Mesenchymal stem cell (in vitro differentiated cells and primary cell): ENCODE measurements around the gene EYA4.

ENCODE experiments used
- DNase-seq: peaks from one replicate; pipeline ENCODE4 v3.0.0-alpha.2; 2013
- H2AFZ ChIP-seq: one replicate; pipeline ENCODE4 v1.6.1; 2013; ENCODE audit warnings: low read depth, mild to moderate bottlenecking, control low read depth, inconsistent platforms, low read length, moderate library complexity
- H2AK5ac ChIP-seq: 2 replicates; pipeline ENCODE4 v1.6.1; 2013; ENCODE audit warnings: low read length, moderate library complexity, mild to moderate bottlenecking, inconsistent platforms; ENCODE audit not compliant: severe bottlenecking
- H2BK120ac ChIP-seq: one replicate; pipeline ENCODE4 v1.6.1; 2013; ENCODE audit warnings: low read depth, mild to moderate bottlenecking, inconsistent platforms, low read length, moderate library complexity
- H2BK12ac ChIP-seq, 2 experiments: one replicate each; pipeline ENCODE4 v1.6.1; 2013; ENCODE audit warnings: inconsistent platforms in 2 of 2, low read length in 2 of 2, mild to moderate bottlenecking in 2 of 2, moderate library complexity in 2 of 2, control low read depth in 1 of 2
- H2BK15ac ChIP-seq: one replicate; pipeline ENCODE4 v1.6.1; 2013; ENCODE audit warnings: mild to moderate bottlenecking, low read depth, inconsistent platforms; ENCODE audit not compliant: poor library complexity, severe bottlenecking
- H2BK5ac ChIP-seq: 2 replicates; pipeline ENCODE4 v1.6.1; 2013; ENCODE audit warnings: low read depth, mild to moderate bottlenecking, low read length, control low read depth, inconsistent platforms; ENCODE audit not compliant: poor library complexity, severe bottlenecking
- H3K14ac ChIP-seq, 2 experiments: one replicate each; pipeline ENCODE4 v1.6.1; 2013; ENCODE audit warnings: inconsistent platforms in 2 of 2, low read length in 2 of 2, control low read depth in 1 of 2, mild to moderate bottlenecking in 1 of 2, moderate library complexity in 1 of 2
- H3K18ac ChIP-seq, 2 experiments: one replicate each; pipeline ENCODE4 v1.6.1; 2013; ENCODE audit warnings: inconsistent platforms in 2 of 2, low read length in 2 of 2, control low read depth in 1 of 2, low read depth in 1 of 2, mild to moderate bottlenecking in 1 of 2
- H3K23ac ChIP-seq, 2 experiments: one replicate each; pipeline ENCODE4 v1.6.1; 2013; ENCODE audit warnings: inconsistent platforms in 2 of 2, low read length in 2 of 2, mild to moderate bottlenecking in 2 of 2, moderate library complexity in 2 of 2, control low read depth in 1 of 2
- H3K27ac ChIP-seq: 2 replicates; pipeline ENCODE4 v1.5.1; 2013; ENCODE audit warnings: mild to moderate bottlenecking, moderate library complexity, low read length, control low read depth, inconsistent platforms; ENCODE audit not compliant: poor library complexity, severe bottlenecking
- H3K27me3 ChIP-seq, 2 experiments: 2 replicates each; pipeline versions ENCODE4 v1.6.1 to v1.7.0; 2013; ENCODE audit warnings: low read length in 2 of 2, mild to moderate bottlenecking in 2 of 2, moderate library complexity in 2 of 2, control low read depth in 1 of 2, inconsistent platforms in 1 of 2; ENCODE audit not compliant: control insufficient read depth in 1 of 2, insufficient read depth in 1 of 2
- H3K36me3 ChIP-seq, 2 experiments: 2 replicates each; pipeline versions ENCODE4 v1.6.1 to v1.7.0; 2013; ENCODE audit warnings: low read length in 2 of 2, control low read depth in 1 of 2, inconsistent platforms in 1 of 2, low read depth in 1 of 2, mild to moderate bottlenecking in 1 of 2; ENCODE audit not compliant: insufficient read depth in 2 of 2, control insufficient read depth in 1 of 2
- H3K4ac ChIP-seq, 2 experiments: one replicate each; pipeline ENCODE4 v1.6.1; 2013; ENCODE audit warnings: inconsistent platforms in 2 of 2, low read length in 2 of 2, mild to moderate bottlenecking in 2 of 2, moderate library complexity in 2 of 2, control low read depth in 1 of 2, low read depth in 1 of 2
- H3K4me1 ChIP-seq: 2 replicates; pipeline ENCODE4 v1.6.1; 2013; ENCODE audit warnings: low read depth, low read length, control low read depth; ENCODE audit not compliant: control insufficient read depth, insufficient read depth
- H3K4me2 ChIP-seq: 2 replicates; pipeline ENCODE4 v1.6.1; 2013; ENCODE audit warnings: low read length, mild to moderate bottlenecking, inconsistent platforms; ENCODE audit not compliant: poor library complexity, severe bottlenecking
- H3K4me3 ChIP-seq, 2 experiments: 2 replicates each; pipeline versions ENCODE4 v1.5.1 to v1.7.0; 2013; ENCODE audit warnings: low read length in 2 of 2, mild to moderate bottlenecking in 2 of 2, control low read depth in 1 of 2, low read depth in 1 of 2; ENCODE audit not compliant: insufficient read depth in 1 of 2
- H3K79me1 ChIP-seq: replicated peaks from 2 replicates; pipeline ENCODE4 v1.6.1; 2013; ENCODE audit warnings: mild to moderate bottlenecking, control low read depth, low read length, inconsistent platforms; ENCODE audit not compliant: poor library complexity, severe bottlenecking
- H3K9ac ChIP-seq: 2 replicates; pipeline ENCODE4 v1.7.0; 2013; ENCODE audit warnings: mild to moderate bottlenecking, low read length, moderate library complexity
- H3K9me3 ChIP-seq: 2 replicates; pipeline ENCODE4 v1.7.0; 2013; ENCODE audit warnings: mild to moderate bottlenecking, low read length; ENCODE audit not compliant: control insufficient read depth
- H4K8ac ChIP-seq: one replicate; pipeline ENCODE4 v1.6.1; 2013; ENCODE audit warnings: inconsistent platforms, mild to moderate bottlenecking, low read length, moderate library complexity
- H4K91ac ChIP-seq: one replicate; pipeline ENCODE4 v1.6.1; 2013; ENCODE audit warnings: mild to moderate bottlenecking, low read length, inconsistent platforms
- WGBS: methylation state at CpG from one replicate; pipeline ENCODE4 v1.1.7; 2013; ENCODE audit warnings: mixed read lengths; 5-methylcytosine and 5-hydroxymethylcytosine counted together

The EYA4 gene

DNA sequence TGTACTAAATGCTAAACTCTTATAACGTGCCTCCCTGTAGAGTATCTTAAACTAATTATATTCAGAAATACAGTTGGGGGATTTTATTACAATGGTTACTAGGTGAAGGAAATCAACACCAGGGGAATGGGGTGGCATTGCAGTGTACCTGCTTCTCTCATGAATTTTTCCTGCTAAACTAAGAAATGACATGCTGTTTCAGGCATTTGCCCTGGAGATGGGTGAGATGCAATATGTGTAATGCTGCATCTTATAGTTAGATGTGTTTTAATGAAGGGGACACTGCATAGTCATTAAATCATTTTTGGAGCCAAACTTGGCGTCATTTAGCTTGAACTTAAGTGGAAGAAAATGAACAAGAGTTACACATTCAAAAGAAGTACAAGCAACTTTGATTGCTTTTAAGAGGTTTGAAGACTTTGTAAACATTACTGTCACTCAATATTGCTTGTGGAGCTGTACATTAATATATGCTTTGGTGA lies 4.3 kb downstream of the EYA4 start:
- WGBS: 80% methylated on average over 1 of the region's 2 CpGs
- H3K36me3 ChIP-seq: no peaks in the 10 kb centered on the region
- peaks cover 24% of the 10 kb centered on the region for H3K4me1 ChIP-seq
- H3K4me2 ChIP-seq: no peak overlapping the region
- no peak overlapping the region for H2BK12ac ChIP-seq
- DNase-seq: no peak
- H4K8ac ChIP-seq: no peak overlapping the region
- H2AFZ ChIP-seq: no peak overlapping the region
- H2BK15ac ChIP-seq: no peak overlapping the region
- no peak overlapping the region for H3K18ac ChIP-seq
- no peak overlapping the region for H3K14ac ChIP-seq
- H3K27me3 ChIP-seq: peaks cover 44 to 52% of the 10 kb centered on the region in 2 experiments
- no peak overlapping the region for H3K4me3 ChIP-seq
- no peak overlapping the region for H4K91ac ChIP-seq
- H2BK120ac ChIP-seq: no peak overlapping the region
- no peak overlapping the region for H2AK5ac ChIP-seq
- H3K4ac ChIP-seq: no peak overlapping the region
- H3K79me1 ChIP-seq: no peaks in the 10 kb centered on the region
- no peak overlapping the region for H3K9ac ChIP-seq
- H3K23ac ChIP-seq: no peak overlapping the region
- H3K27ac ChIP-seq: no peak overlapping the region
- no peaks in the 10 kb centered on the region for H3K9me3 ChIP-seq
- H2BK5ac ChIP-seq: no peak overlapping the region

DNA sequence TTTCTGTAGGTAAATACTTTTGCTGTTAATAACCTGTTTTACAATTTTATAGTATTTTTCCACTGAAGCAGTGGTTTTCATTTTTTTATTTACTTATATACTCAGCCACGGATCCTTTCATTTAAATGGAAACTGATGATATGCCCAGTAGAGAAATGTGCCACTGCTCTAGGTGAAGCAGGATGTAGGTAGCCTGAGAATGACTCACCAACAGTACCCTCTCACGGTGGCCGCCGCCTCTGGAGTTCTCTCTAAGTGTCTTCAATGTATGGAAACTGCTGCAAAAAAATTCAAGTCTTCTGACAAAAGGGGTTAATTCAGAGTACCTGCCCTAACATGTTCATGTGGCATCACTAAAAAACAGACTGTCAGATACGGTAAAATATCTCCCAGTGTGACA lies 6.4 kb downstream of the EYA4 start:
- H3K14ac ChIP-seq: no peak overlapping the region
- no peaks in the 10 kb centered on the region for H3K9me3 ChIP-seq
- H2BK12ac ChIP-seq: no peak overlapping the region
- no peak overlapping the region for H2BK15ac ChIP-seq
- no peak for DNase-seq
- H4K8ac ChIP-seq: no peak overlapping the region
- no peak overlapping the region for H3K27ac ChIP-seq
- 56% methylated on average over 4 of the region's 5 CpGs for WGBS
- peaks cover 4% of the 10 kb centered on the region for H3K4me1 ChIP-seq
- H2BK120ac ChIP-seq: no peak overlapping the region
- no peak overlapping the region for H3K4me3 ChIP-seq
- H3K23ac ChIP-seq: no peak overlapping the region
- no peak overlapping the region for H3K4ac ChIP-seq
- no peaks in the 10 kb centered on the region for H3K79me1 ChIP-seq
- peaks cover 26 to 35% of the 10 kb centered on the region in 2 experiments for H3K27me3 ChIP-seq
- no peaks in the 10 kb centered on the region for H3K36me3 ChIP-seq
- no peak overlapping the region for H2BK5ac ChIP-seq
- H3K18ac ChIP-seq: no peak overlapping the region
- no peak overlapping the region for H4K91ac ChIP-seq
- no peak overlapping the region for H2AFZ ChIP-seq
- no peak overlapping the region for H2AK5ac ChIP-seq
- H3K9ac ChIP-seq: no peak overlapping the region
- H3K4me2 ChIP-seq: no peak overlapping the region

DNA sequence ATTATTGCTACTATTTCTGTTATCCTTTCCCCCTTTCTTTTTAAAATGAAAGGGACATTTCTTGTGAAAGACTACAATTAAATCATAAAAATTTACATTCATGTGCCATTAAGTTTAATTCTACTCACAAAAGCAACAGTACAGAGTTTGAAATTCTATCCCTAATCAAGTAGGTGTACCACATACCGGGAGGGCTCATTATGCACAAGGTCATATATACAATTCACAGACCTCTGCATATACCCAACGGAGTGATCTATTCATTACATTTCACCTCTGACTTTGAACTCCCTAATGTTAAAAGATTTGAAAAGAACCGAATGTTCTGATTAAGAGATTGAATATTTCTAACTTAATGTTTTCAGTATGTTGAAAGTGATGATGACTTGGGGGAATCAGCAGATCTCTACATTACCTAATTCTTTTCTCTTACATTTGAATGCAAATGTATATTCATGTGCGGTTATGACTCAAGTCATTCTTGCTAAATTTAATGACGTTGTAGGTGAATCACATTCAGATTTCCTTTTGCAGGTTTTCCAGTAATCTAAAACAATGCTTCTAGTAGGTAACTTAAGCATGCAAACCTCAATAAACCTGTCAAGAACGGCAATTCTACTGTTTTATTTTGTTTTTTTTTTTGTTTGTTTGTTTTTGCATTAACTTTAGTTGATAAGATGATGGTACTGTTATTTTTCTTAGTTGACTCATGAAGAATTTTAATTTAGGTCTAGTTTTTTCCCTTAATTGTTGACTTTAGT lies 7.3 kb downstream of the EYA4 start:
- Histone ChIP-seq H2BK15ac (no peak overlapping the region), H3K4me3 (no peak overlapping the region), H3K27me3 (peaks cover 18 to 27% of the 10 kb centered on the region in 2 experiments), H2AFZ (no peak overlapping the region), H3K9ac (no peak overlapping the region), H2AK5ac (no peak overlapping the region), H3K14ac (no peak overlapping the region), H3K4me1 (no peaks in the 10 kb centered on the region), H3K23ac (no peak overlapping the region), H2BK120ac (no peak overlapping the region), H4K8ac (no peak overlapping the region), H3K79me1 (no peaks in the 10 kb centered on the region), H4K91ac (no peak overlapping the region), H3K36me3 (no peaks in the 10 kb centered on the region), H3K27ac (no peak overlapping the region), H2BK5ac (no peak overlapping the region), H3K18ac (no peak overlapping the region), H3K4me2 (no peak overlapping the region), H3K9me3 (no peaks in the 10 kb centered on the region), H3K4ac (no peak overlapping the region), H2BK12ac (no peak overlapping the region)
- peak; percentile 73 for DNase-seq
- 61% methylated on average over 2 of the region's 6 CpGs for WGBS

DNA sequence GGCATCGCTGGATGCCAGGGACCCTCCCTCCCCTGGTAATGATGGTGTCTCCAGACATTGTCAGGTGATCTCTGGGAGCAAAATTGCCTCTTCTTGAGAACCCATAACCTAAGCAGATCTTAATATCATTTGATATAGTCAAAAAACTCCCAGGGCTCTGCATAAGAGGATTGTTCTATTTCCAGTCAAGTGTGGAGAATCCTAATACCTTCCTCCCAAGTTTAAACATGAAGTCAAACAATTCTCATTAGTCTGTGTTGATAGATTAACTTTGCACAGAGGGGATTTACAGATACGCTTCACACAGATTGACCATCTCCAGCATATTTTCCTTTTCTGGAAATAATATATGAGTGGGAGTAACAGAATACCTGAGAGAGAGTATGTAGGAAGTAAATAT lies 10.5 kb downstream of the EYA4 start:
- Histone ChIP-seq H4K8ac (no peak overlapping the region), H3K23ac (no peak overlapping the region), H2BK5ac (no peak overlapping the region), H3K27ac (no peak overlapping the region), H3K4me1 (no peaks in the 10 kb centered on the region), H2AK5ac (no peak overlapping the region), H3K79me1 (no peaks in the 10 kb centered on the region), H2BK120ac (no peak overlapping the region), H3K9me3 (no peaks in the 10 kb centered on the region), H2BK15ac (no peak overlapping the region), H2BK12ac (no peak overlapping the region), H3K27me3 (peaks cover 0 to 15% of the 10 kb centered on the region in 2 experiments), H3K4me3 (no peak overlapping the region), H3K4me2 (no peak overlapping the region), H3K14ac (no peak overlapping the region), H3K18ac (no peak overlapping the region), H2AFZ (no peak overlapping the region), H3K36me3 (no peaks in the 10 kb centered on the region), H4K91ac (no peak overlapping the region), H3K9ac (no peak overlapping the region), H3K4ac (no peak overlapping the region)
- WGBS: no CpG with 5 or more reads among the region's 2 CpGs
- no peak for DNase-seq
